HG03342 (cell line): ENCODE results near the gene LILRB4.
"Not testable (repeated sequence)": the region's sequence is repeated elsewhere in the genome, so short reads cannot be mapped to it uniquely, and the experiment has no call there.

ENCODE experiments used
- ATAC-seq: cut with Tn5 transposase; IDR thresholded peaks from one replicate; pipeline ENCODE4 v1.9.1; 2021; ENCODE audit warnings: mild to moderate bottlenecking, moderate library complexity; ENCODE audit not compliant: unreplicated experiment

Gene LILRB4

DNA sequence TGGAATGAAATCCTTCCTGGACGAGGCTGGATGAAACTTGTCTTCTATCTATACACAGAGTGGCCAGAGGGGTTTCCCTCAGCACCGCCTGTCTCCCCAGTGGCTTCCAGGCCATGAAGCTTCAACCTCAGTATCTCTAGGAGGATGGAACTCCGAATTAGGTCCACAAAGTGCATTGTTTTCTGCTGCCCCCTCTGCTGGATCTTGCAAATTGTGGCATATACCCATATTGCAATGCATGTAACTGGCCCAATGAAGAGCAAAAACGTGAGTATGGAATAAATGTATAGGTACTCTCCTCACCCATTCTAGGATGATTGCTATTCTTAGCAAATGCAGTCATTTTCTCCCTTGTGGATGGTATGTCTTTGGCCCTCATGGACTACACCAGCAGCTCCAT, 14.7 kb upstream of the LILRB4 start:
- no peak for ATAC-seq

DNA sequence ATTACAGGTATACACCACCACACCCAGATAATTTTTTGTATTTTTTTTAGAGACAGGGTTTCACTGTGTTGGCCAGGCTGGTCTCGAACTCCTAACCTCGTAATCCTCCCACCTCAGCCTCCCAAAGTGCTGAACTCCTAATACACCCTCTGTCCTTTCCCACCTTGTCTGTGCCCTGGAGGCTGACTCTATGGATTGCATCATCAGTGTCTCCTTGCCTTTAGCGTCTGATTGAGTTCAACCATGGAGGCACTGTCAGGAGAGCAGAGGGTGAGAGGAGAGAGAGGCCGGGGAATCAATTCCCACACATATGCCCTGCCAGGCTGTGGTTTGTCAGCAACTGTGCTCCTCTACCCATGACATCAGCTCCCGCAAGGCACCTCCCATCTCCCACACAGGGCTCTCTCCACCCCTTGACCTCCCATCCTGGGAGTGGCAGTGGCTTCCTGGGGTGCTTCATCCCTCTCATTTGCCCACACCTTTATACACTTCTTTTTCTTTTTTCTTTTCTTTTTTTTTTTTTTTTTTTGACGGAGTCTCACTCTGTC, 12.6 kb upstream of the LILRB4 start:
- no peak for ATAC-seq

DNA sequence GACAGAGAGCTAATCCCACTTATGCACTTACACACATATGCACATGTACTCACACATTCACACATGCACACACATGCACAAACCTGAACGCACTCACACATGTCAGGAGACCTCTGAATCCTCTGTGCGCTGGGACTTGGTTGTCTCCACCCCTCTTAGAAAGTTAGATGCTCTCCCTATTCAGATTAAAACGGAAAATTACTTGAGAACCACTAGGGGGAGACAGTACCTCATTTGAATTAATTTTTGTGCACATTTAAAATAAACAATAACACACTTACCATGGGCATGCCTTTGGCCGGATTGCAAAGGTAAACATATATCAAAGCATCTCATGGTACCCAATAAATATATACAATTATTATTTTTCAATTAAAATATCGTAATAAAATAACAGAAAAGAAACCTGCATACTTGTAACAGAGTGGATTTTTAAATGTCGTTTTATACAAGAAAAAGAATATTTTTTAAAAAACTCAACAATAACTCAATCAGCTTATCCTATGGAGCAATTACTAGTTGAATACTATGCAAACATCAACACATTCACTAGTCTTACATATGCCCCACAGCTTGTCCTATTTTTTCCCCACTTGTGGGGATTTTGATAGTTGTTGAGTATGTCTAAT, 9.5 kb upstream of the LILRB4 start:
- no peak for ATAC-seq

DNA sequence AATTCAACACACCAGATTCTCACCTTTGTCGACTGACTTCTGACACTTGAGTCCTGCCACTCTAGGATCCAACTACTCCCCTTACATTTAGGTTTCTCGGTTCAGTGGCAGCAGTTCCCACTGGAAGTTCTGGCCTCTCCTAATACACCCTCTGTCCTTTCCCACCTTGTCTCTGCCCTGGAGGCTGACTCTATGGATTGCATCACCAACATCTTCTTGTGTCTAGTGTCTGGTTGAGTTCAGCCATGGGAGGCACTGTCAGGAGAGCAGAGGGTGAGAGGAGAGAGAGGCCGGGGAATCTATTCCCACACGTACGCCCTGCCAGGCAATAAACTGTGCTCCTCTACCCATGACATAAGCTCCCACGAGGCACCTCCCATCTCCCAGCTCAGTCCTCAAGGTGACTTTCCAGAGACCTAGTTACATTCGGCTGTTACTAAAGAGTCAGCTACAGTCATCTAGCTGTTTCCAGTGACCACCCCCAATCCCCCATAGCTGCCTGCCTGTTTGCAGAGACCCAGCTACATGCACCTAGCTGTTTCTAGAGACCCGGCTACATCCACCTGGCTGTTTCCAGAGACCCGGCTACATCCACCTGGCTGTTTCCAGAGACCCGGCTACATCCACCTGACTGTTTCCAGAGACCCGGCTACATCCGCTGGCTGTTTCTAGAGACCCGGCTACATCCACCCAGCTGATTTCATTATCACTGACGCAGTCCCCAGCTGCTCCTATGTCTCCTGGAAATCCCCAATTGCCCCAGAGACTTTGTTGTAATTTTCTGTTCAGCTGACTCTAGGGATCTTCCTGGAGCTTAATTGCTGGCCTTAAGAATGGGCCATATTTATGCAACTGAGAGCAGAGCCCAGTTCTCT, 8.1 kb upstream of the LILRB4 start:
- no peak for ATAC-seq

DNA sequence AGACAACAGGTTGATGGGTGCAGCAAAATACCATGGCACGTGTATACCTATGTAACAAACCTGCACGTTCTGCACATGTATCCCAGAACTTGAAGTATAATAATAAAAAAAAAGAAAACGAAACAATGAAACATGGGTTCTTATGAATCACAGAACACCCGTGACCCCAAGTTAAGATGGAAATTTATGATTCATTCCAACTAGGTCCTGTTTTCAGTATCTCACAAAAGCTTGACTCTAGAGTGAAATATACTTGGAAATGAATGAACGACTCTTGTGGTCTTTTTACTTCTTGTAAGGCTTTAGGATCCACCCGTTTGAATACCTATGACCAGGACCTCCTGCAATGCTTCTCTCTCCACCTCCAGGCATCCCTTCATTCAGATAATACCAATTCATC, 3.5 kb upstream of the LILRB4 start:
- no peak for ATAC-seq

DNA sequence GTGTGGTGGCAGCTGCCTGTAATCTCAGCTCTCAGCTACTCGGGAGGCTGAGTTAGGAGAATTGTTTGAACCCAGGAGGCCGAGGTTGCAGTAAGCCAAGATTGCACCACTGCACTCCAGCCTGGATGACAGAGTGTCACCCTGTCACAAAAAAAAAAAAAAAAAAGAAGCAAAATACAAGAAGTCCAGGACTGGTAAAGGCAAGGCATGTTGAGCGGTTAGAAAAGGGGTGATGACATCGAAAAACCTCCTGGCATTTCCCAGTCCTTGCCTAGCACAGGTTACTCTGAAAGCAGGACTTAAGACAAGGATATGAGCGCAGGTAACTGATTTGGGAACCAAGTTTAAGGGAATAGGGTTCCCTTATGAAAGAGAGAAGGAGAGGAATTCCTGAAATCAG, 2.5 kb upstream of the LILRB4 start:
- ATAC-seq = no peak

DNA sequence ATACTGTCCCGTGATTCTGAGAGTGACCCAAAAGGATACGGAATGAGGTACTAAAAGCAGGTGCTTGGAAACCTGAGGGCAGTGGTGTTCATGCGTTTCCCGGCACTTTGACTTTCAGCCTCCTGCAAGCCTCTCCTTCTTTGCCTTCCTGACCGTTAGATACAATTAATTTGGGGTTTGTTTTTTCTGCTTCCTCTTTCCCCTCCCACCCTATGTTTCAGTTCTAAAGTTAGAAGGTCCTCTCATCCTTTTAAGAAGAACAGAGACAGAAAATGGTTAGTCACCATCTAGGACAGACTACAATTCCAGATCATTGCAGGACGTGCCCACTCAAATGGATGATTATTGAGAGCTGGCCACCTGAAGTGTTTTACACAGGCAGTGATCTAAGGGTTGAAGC, 1.8 kb upstream of the LILRB4 start:
- ATAC-seq = no peak

DNA sequence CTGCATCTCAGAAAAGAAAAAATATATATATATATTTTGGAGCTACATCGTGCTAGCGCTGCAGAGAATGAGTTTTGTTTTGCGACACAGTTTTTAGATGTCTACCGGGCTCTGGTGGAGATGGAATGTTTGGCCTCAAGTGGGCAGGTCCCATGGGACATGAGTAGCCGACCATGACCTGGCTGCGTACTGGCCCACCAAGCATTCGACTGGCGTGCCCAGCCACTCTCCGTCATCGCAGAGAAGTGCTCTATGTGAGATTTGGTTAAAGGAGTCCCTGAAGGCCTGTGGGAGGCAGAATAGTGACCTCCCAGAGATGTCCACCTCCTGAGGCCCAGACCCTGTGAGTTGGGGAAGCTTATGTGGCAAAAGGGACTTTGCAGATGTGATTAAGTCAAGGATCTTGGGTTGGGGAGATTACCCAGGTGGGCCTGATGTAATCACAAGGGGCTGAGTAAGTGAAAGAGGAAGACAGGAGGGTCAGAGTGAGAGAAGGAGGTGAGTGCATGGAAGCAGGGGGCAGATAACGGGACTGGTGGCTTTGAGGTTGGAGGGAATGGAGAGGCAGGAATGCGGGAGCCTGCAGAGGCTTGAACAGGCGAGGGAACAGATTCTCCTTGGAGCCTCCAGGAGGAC, 821 bp upstream of the LILRB4 start:
- no peak for ATAC-seq

DNA sequence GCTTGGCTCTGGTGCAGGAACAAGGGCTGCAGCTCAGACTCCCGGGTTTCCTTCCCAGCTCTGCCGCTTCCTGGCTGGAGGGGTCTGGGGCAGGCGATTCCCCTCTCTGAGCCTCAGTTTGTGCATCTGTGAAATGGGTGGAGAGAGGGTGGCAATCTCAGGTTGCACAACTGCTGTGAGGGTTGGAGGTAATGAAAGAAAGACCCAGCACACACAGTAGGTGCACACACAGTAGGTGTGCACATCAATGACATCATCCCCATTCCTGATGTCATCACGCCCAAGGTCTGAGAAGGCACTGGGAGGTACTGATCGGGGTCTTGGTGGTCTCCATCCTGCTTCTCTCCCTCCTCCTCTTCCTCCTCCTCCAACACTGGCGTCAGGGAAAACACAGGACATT, 2.7 kb downstream of the LILRB4 start:
- no peak for ATAC-seq

DNA sequence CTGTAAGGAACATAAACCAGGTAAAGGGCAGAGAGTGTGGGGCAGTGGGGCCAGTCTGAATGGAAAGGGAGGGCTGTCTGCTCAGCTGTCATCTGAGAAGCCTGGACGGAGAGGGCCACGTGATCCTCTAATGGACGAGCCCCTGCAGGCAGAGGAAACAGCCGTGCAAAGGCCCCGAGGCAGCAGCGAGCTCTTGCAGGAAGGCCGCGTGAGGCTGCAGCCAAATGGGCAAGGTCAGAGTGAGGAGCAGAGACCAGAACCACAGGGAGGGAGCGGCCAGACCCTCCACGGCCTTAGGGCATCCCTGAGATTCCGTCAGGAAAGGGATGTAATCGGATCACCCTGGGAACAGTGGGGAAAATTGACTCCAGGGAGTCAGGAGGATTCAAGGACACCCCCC, 4.4 kb downstream of the LILRB4 start:
- ATAC-seq = no peak

DNA sequence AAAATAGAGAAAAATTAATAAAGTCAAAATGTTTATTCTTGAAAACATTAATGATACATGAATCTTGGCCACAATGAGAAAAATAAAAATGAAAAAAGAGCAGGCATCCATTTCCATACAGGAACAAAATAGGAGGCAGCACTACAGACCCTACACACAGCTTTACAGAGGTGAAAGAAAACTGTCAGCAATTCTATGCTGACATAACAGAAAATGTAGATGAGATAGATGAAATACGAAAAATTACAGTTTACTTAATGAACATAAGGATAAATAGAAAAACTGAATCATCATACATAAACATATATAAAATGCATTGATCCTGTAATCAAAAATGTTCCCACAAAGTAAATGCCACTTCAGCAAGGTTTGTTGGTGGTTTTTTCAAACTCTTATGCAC, 5.6 kb downstream of the LILRB4 start:
- no peak for ATAC-seq

DNA sequence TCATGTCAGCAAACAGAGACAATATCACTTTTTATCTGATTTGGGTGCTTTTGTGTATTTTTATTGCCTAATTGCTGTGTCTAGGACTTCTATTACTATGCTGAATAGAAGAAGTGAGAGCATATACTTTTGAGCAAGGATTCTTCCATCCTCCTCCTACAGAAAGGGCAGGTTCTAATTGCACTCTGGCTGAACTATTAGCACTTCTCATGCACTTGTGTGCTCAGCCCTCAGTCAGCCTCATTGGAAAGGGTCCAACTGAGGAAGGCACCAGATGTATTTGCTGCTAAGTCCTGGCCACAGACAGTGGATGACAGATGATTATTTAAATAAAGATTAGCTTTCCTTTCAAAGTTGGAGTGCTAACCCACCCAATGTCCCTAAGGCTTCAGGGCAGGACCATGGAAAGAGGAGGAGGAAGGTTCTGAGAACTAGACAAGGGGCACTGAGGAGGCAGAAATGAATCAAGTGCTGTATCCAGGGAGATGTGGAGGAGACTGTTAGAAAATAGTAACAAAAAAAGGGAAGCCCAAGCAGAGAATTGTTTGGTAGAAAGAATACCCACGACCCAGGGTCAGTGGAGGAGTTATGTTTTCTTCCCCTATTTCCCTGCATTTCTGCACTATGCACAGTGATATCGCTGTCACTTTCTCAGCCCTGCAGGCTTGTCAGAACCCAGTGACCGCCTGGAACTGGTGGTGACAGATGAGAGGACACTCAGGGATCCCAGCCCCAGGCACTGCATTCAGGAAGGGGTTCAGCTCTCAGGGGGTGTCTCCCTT, 8.0 kb downstream of the LILRB4 start:
- ATAC-seq = no peak

DNA sequence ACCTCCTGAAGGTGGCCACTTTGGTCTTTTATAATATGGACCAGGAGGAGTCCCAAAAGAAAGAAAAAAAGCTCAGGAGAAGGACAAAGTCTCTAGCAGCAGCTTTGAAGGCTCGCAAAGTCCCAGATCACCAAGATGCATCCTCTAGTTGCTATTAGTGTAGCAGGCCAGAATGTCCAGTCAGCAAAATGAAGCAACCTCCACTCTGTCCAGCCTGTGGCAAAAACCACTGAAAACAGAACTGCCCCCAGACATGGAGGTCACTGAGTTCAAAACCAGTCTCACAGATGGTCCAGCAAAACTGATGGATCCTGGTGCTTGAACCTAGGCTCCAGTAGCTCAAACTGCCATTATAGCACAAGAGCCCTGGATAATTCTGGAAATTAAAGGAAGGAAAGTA, 10.4 kb downstream of the LILRB4 start:
- ATAC-seq = no peak

DNA sequence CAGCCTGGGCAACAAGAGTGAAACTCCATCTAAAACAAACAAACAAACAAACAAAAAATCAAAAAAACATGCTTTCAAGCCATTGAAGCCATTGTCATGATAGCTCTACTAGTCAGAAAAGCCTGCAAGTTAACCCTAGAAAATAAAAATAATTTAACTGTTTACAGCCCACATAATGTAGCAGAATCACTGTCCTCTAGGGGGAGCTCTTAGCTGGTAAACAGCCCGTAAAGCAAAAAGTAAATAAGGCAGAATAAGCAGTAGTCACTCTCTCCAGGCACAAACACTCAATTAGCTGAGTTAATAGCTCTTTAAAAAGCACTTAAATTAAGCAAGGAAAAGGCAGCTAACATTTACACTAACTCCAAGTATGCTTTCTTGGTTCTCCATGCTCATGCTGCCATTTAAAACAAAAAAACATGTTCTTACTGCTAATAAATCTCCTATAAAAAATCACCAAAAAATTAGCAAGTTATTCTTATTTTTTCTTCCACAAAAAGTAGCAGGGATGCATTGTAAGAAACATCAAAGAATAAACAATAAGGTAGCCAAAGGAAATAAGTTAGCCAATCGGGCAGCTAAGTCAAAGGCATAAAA, 11.3 kb downstream of the LILRB4 start:
- no peak for ATAC-seq

DNA sequence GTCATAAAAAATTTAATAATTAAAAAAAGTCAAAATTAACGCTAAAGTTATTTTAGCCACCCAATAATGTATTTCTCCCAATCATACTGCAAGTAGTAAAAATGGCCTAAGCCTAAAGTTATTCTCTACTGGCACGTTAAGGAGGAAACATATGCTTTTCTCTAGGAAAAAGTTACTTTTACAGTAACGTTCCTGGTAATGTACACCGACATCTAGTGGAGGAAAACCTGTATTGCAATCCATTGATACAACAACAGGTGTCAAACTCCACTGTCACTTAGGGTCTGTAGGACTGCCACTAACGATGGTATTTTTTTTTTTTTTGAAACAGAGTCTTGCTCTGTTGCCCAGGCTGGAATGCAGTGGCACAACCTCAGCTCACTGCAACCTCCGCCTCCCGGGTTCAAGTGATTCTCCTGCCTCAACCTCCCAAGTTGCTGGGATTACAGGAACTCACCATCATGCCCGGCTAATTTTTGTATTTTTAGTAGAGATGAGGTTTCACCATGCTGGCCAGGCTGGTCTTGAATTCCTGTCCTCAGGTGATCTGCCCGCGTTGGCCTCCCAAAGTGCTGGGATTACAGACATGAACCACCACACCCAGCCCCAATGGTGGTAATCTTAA, 13.5 kb downstream of the LILRB4 start:
- ATAC-seq = not testable (repeated sequence)

DNA sequence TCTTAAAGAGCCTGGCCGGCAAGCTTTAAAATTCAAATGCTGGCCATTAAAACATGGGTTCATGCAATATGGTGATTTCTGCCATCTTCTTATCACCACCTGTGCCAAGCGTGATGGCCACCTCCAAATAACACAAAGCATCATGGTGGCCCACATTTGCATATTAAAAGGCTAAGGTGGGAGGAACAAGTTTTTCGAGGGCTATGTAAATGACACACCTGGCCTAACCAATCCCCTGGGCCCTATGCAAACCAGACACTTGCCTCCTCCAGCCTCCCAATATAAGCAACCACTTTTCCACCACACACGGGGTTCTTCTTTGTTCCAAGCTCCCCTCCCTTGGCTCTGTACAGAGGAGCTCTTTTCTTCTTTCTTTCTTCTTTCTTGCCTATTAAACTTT, 14.4 kb downstream of the LILRB4 start:
- ATAC-seq = no peak

DNA sequence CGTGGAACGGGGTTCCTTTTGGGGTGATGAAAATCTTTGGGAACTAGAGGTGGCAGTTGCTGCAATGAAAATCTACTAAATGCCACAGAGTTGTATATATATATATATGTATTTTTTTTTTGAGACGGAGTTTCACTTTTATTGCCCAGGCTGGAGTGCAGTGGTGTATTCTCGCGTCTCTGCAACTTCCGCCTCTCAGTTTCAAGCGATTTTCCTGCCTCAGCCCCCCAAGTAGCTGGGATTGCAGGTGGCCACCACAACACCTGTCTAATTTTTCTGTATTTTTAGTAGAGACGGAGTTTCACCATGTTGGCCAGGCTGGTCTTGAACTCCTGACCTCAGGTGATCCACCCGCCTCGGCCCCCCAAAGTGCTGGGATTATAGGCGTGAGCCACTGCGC, 18.8 kb downstream of the LILRB4 start:
- ATAC-seq = not testable (repeated sequence)

DNA sequence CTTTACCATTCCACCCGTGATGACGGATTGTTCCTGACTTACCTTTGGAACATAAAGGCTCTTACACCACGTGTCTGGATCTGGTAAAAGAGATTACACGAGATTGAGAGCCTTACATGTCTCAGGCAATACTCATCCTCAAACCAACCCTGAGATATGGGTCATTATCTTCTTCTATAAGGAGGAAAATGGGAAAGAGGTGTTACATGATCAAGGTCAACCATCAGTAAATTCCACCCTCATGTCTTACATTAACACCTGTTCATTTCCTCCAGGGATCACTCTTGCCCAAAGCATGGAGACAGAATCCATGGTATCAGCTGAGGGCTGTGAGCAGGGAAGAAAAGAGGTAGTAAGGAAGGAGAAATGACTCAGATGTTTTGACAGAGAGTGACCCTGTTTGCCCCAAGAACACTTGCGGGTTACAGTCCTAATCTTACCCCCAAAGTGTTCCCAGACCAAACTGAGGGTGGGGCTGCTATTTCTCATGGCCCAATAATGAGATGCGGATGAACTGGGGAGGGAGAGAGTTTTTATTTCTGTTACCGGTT, 19.6 kb downstream of the LILRB4 start:
- ATAC-seq = no peak

DNA sequence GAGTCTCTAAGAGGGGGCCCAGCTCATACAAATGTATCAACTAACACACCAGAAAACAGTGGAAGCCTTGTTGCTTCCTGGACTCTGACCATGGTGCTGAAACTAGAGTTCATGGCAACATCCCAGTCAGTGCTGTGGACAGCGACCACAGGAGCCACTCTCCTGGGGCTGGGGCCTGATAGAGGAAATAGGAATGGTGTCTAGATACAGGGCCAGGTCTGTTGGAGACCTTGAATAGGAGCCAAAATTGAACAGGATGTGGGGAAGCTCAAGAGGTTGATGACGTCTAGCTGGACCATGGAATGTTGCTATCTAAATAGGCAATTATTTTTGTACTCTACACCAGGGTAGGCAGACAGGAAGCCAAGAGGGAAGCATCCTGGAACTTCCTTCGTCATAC, 21.7 kb downstream of the LILRB4 start:
- ATAC-seq = no peak
